Panc1 (cell line): Measurements from ENCODE around the gene ADCY9. TPM values are rescaled to one million over a fixed set of nuclear protein-coding genes. Genes with fewer than 3 reads are reported as not detected.
A peak's percentile ranks its signal among the peaks of the same experiment; 100 is the strongest.

Experiments
- ATAC-seq: fragments of 200-7000 bp; cut with Tn5 transposase; 2 replicates; pipeline ENCODE4 v1.9.1; 2020; ENCODE audit warnings: mild to moderate bottlenecking, moderate library complexity
- BruUV-seq: library from RNA; stranded (reverse); fragments of 400-500 nt; replicated peaks from 2 replicates; lab custom pipeline; 2021; lab: Mats Ljungman, UMichigan
- CTCF ChIA-PET: fragments of 300-600 bp; sonication (Branson Sonifier 250); formaldehyde crosslinking; loops from one replicate; lab custom pipeline; 2022; ENCODE audit warnings: antibody characterized with exemption; lab: Charles Lee
- POLR2A ChIA-PET: fragments of 300-600 bp; sonication (Branson Sonifier 250); formaldehyde crosslinking; loops from one replicate; lab custom pipeline; 2022; ENCODE audit warnings: antibody characterized with exemption; lab: Charles Lee
- DNase-seq: peaks from one replicate; pipeline ENCODE4 v3.0.0-alpha.2; 2010; ENCODE audit warnings: low read depth, low spot score
- H3K27ac ChIP-seq: 2 replicates; pipeline ENCODE4 v1.5.1; 2011; ENCODE audit warnings: mild to moderate bottlenecking, low read length, inconsistent platforms
- H3K27me3 ChIP-seq: fragments of 200-500 bp; sonication (Bioruptor generic); 2 replicates; pipeline ENCODE4 v1.6.0; 2014; ENCODE audit warnings: low read length, inconsistent platforms; ENCODE audit not compliant: control insufficient read depth, insufficient read depth
- H3K36me3 ChIP-seq: fragments of 200-500 bp; sonication (Bioruptor generic); 2 replicates; pipeline ENCODE4 v1.5.1; 2014; ENCODE audit warnings: inconsistent platforms, mild to moderate bottlenecking, low read length, moderate library complexity; ENCODE audit not compliant: control insufficient read depth, insufficient read depth
- H3K4me1 ChIP-seq: 2 replicates; pipeline ENCODE4 v1.5.1; 2011; ENCODE audit warnings: inconsistent platforms, mild to moderate bottlenecking, low read length, moderate library complexity; ENCODE audit not compliant: control insufficient read depth, insufficient read depth
- H3K4me3 ChIP-seq, 2 experiments: 2 replicates each; pipeline ENCODE4 v1.5.1; 2011 to 2012; ENCODE audit warnings: low read depth in 2 of 2, low read length in 2 of 2, mild to moderate bottlenecking in 2 of 2, inconsistent platforms in 1 of 2, moderate library complexity in 1 of 2
- H3K9me3 ChIP-seq: fragments of 200-500 bp; sonication (Bioruptor generic); 2 replicates; pipeline ENCODE4 v1.5.1; 2014; ENCODE audit warnings: low read depth, mild to moderate bottlenecking, inconsistent platforms, low read length, moderate library complexity; ENCODE audit not compliant: control insufficient read depth, insufficient read depth
- CTCF ChIP-seq: fragments of 450-650 bp; IDR thresholded peaks from 2 replicates; pipeline ENCODE4 v1.5.1; 2017; ENCODE audit warnings: mild to moderate bottlenecking
- POLR2AphosphoS5 ChIP-seq: IDR thresholded peaks from 2 replicates; pipeline ENCODE4 v1.6.1; 2012; ENCODE audit warnings: mild to moderate bottlenecking, low read depth, low read length, moderate library complexity
- REST ChIP-seq, 2 experiments: IDR thresholded peaks; 2 replicates each; pipeline ENCODE4 v1.6.1; 2011 to 2012; ENCODE audit warnings: low read depth in 2 of 2, control low read depth in 1 of 2, low read length in 1 of 2, mild to moderate bottlenecking in 1 of 2, moderate library complexity in 1 of 2; ENCODE audit not compliant: insufficient read depth in 1 of 2
- SIN3A ChIP-seq: IDR thresholded peaks from 2 replicates; pipeline ENCODE4 v1.6.1; 2012; ENCODE audit warnings: low read depth, mild to moderate bottlenecking, low read length, moderate library complexity, borderline replicate concordance; ENCODE audit not compliant: insufficient read depth
- TCF7L2 ChIP-seq: IDR thresholded peaks from 2 replicates; pipeline ENCODE4 v1.6.1; 2011; ENCODE audit warnings: mild to moderate bottlenecking, low read depth, low read length, inconsistent platforms
- in situ Hi-C: cut with HindIII; loops from 2 replicates; pipeline ENCODE4 v1.10.0; 2016; ENCODE audit warnings: low sequenced_read_pairs, low pct_unique_long_range_greater_than_20kb
- intact Hi-C: fragments of 100-400 bp; cut with micrococcal nuclease; formaldehyde crosslinking; loops from one replicate; pipeline ENCODE4 v1.10.0; 2022; ENCODE audit not compliant: unreplicated experiment
- total RNA-seq: library from RNA; stranded (reverse); gene quantifications from one replicate; pipeline ENCODE4 v1.2.1, GENCODE V29; 2021; ENCODE audit not compliant: unreplicated experiment

Gene ADCY9
- total RNA-seq, 1 experiment from 2014 or later: 29.8 TPM

GRCh38 chr16:4081047-4081446 is 35.2 kb downstream of the ADCY9 start:
- ChIA-PET POLR2A (no interaction called here), CTCF (no interaction called here)
- intact Hi-C loops (no loop called here), in situ Hi-C loops (no loop called here)
- no peak overlapping the region for H3K27ac ChIP-seq
- peaks cover 7% of the 10 kb centered on the region; the same call in 1 of the 2 replicates for H3K4me1 ChIP-seq
- no peak for ATAC-seq
- H3K4me3 ChIP-seq: no peak overlapping the region
- H3K36me3 ChIP-seq: no peaks in the 10 kb centered on the region
- TF ChIP-seq CTCF (no peak), SIN3A (no peak), TCF7L2 (no peak), POLR2AphosphoS5 (no peak), REST (IDR thresholded peaks at IDR 0.05; ENCODE audit: insufficient read depth in 1 of 2, low read depth in 2 of 2, low read length in 1 of 2) (no peak)
- no TSS peak for BruUV-seq
- no peaks in the 10 kb centered on the region for H3K9me3 ChIP-seq
- no peaks in the 10 kb centered on the region for H3K27me3 ChIP-seq
- DNase-seq: no peak

- ChIA-PET CTCF (no interaction called here), POLR2A (no interaction called here)
- Histone ChIP-seq H3K27ac (peak overlapping the region; percentile 26; the same call in 1 of the 2 replicates), H3K27me3 (no peaks in the 10 kb centered on the region), H3K36me3 (no peaks in the 10 kb centered on the region), H3K4me3 (no peak overlapping the region), H3K4me1 (peaks cover 7% of the 10 kb centered on the region; the same call in 1 of the 2 replicates), H3K9me3 (no peaks in the 10 kb centered on the region)
- TF ChIP-seq SIN3A: no peak
- no peak for TF ChIP-seq TCF7L2
- TF ChIP-seq POLR2AphosphoS5: no peak
- no peak for TF ChIP-seq CTCF
- no peak for TF ChIP-seq REST (IDR thresholded peaks at IDR 0.05; ENCODE audit: insufficient read depth in 1 of 2, low read depth in 2 of 2, low read length in 1 of 2)
- BruUV-seq: no TSS peak
- DNase-seq (no peak), ATAC-seq (no peak)
- in situ Hi-C loops (no loop called here), intact Hi-C loops (no loop called here)
Measured at GRCh38 chr16:4077174-4077649, 39.0 kb downstream of the ADCY9 start.
